HG03045 (cell line): ENCODE measurements around the gene CERS4.
"Not testable (repeated sequence)": the region's sequence is repeated elsewhere in the genome, so short reads cannot be mapped to it uniquely, and the experiment has no call there.

ENCODE experiments used
- ATAC-seq: cut with Tn5 transposase; IDR thresholded peaks from one replicate; pipeline ENCODE4 v1.9.1; 2021; ENCODE audit warnings: mild to moderate bottlenecking, moderate library complexity; ENCODE audit not compliant: unreplicated experiment

The CERS4 gene

GRCh38 chr19:8209462-8210378 lies 550 bp downstream of the CERS4 start:
- ATAC-seq = peak; percentile 58

- no peak for ATAC-seq
Observed at GRCh38 chr19:8210421-8211101, 1.4 kb downstream of the CERS4 start.

- ATAC-seq = no peak
Observed at GRCh38 chr19:8212212-8212611, 3.0 kb downstream of the CERS4 start.

- no peak for ATAC-seq
Observed at GRCh38 chr19:8212916-8213315, 3.7 kb downstream of the CERS4 start.

GRCh38 chr19:8213827-8214672 lies 4.9 kb downstream of the CERS4 start:
- ATAC-seq = no peak

GRCh38 chr19:8214802-8215201 lies 5.6 kb downstream of the CERS4 start:
- ATAC-seq = no peak

GRCh38 chr19:8215783-8216182 lies 6.6 kb downstream of the CERS4 start:
- no peak for ATAC-seq

- ATAC-seq = no peak
Observed at GRCh38 chr19:8216357-8216756, 7.2 kb downstream of the CERS4 start.

GRCh38 chr19:8218127-8218526 lies 9.0 kb downstream of the CERS4 start:
- ATAC-seq = not testable (repeated sequence)

GRCh38 chr19:8220481-8220880 lies 11.3 kb downstream of the CERS4 start:
- no peak for ATAC-seq

- ATAC-seq = no peak
Observed at GRCh38 chr19:8221161-8221560, 12.0 kb downstream of the CERS4 start.

- not testable (repeated sequence) for ATAC-seq
Observed at GRCh38 chr19:8223442-8223841, 14.3 kb downstream of the CERS4 start.

GRCh38 chr19:8224394-8225145 lies 15.4 kb downstream of the CERS4 start:
- no peak for ATAC-seq

GRCh38 chr19:8231073-8231604 lies 22.0 kb downstream of the CERS4 start:
- no peak for ATAC-seq

GRCh38 chr19:8233370-8233769 lies 24.2 kb downstream of the CERS4 start:
- no peak for ATAC-seq

GRCh38 chr19:8237026-8237425 lies 27.9 kb downstream of the CERS4 start:
- no peak for ATAC-seq

- ATAC-seq = no peak
Observed at GRCh38 chr19:8238251-8238650, 29.1 kb downstream of the CERS4 start.

GRCh38 chr19:8239528-8240273 lies 30.5 kb downstream of the CERS4 start:
- ATAC-seq = no peak
